Tongue (tissue), 2 donors: ENCODE measurements around the gene PALS1. TPM values are rescaled to one million over a fixed set of nuclear protein-coding genes. Genes with fewer than 3 reads are reported as not detected.
"Not testable (repeated sequence)": the region's sequence is repeated elsewhere in the genome, so short reads cannot be mapped to it uniquely, and the experiment has no call there.

Experiments
- DNase-seq: peaks from one replicate; pipeline ENCODE4 v3.0.0-alpha.2; 2015
- total RNA-seq: library from RNA; depleted of rRNA; stranded (reverse); fragments of >200 nt; gene quantifications from one replicate; pipeline ENCODE4 v1.2.3, GENCODE V29; 2014

Gene PALS1
- total RNA-seq, 1 donor from 2014 or later, result 25.7 TPM

DNA sequence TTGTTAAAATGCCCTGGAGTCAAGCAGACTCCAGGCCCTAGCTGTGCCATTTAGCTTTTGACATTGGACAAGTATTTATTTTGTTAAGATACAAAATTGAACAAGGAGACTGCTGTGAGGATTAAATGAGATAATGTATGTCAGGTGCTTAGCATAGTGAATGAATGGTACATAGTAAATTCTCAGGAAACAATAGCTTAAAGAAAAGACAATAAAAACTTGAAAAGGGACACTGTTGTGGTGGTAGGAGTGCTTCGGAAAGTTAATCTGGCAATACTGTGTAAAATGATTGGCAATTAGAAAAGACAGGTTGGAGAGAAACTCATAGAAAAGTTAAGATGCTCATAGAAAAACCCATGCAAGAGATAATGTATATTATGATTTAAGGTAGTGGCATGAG is 19.7 kb downstream of the PALS1 start:
- no peak for DNase-seq

- DNase-seq, result peak; percentile 26
Observed at GRCh38 chr14:67263499-67264149, 22.4 kb downstream of the PALS1 start.

- no peak for DNase-seq
Observed at GRCh38 chr14:67265131-67265530, 23.9 kb downstream of the PALS1 start.

- DNase-seq, result no peak
Observed at GRCh38 chr14:67267576-67268328, 26.5 kb downstream of the PALS1 start.

- DNase-seq, result peak; percentile 57
Observed at GRCh38 chr14:67268426-67269150, 27.4 kb downstream of the PALS1 start.

DNA sequence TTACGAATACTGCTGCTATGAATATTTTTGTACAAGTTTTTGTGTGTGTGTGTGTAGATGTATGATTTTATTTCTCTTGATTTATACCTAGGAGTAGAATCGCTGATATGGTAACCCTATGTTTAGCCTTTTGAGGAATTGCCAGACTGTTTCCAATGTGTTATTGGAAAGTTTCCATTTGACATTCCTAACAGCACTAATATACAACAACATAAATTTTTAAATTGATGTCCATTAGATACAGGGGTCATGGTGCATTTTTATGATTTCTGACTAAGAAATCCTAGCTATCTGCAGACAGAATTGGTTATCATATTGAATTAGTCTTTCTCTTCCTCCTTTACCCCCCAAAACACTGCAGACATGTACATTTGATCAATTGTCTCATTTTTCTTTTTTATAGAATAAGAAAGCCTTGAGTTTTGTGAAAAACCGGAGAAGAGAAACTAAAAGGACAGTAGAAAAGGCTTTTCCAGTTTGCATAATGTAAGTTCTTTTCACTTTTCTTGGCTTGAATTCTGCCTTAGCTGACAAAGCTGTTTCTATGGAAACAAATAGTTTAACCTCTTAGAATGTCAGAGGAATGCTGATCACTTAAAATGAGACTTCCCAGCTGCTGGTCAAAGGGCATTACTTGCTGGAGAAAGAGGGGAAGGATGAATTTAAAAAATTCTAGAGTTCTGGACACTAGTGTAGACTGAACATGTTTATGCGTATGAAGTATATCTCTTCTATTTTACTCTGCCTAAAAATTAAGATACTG is 28.2 kb downstream of the PALS1 start:
- peak; percentile 79 for DNase-seq

GRCh38 chr14:67270145-67270753 is 29.0 kb downstream of the PALS1 start:
- peak; percentile 28 for DNase-seq

- no peak for DNase-seq
Observed at GRCh38 chr14:67270933-67271332, 29.7 kb downstream of the PALS1 start.

- not testable (repeated sequence) for DNase-seq
Observed at GRCh38 chr14:67273281-67273680, 32.0 kb downstream of the PALS1 start.

DNA sequence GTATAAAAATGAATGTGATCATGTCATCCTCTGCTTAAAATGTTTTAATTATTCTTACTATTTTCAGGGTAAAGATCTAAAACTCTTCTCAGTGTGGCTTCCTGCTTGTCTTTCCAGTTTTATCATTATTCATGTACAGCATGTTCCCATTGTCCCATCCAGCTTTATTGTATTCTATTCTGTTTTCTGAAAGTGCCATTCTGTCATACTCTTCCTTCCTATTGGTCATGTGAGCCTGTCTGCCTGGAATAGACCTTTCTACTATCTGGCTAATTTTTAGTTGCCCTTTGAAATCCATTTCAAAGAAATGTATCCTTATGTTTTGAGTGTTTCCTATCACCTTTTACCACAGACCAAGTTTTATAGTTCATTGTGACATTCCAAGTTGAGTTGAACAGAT is 34.9 kb downstream of the PALS1 start:
- DNase-seq, result no peak

- DNase-seq, result no peak
Observed at GRCh38 chr14:67280506-67280905, 39.3 kb downstream of the PALS1 start.

- DNase-seq, result peak; percentile 75
Observed at GRCh38 chr14:67285876-67286452, 44.7 kb downstream of the PALS1 start.

Other genes starting within 250 kb of the PALS1 start
- not detected for gene GARIN2, start 52.0 kb upstream of the PALS1 start, total RNA-seq
- gene ATP6V1D, start 118.4 kb downstream of the PALS1 start, total RNA-seq, result 96.3 TPM
- 145 TPM for gene EIF2S1, start 118.9 kb downstream of the PALS1 start, total RNA-seq
- 4.1 TPM for gene PLEK2, start 170.7 kb downstream of the PALS1 start, total RNA-seq
- gene TMEM229B, start 247.3 kb downstream of the PALS1 start, total RNA-seq, result 1.6 TPM